ENCODE results near the gene GREM2. TPM values are rescaled to one million over a fixed set of nuclear protein-coding genes. Genes with fewer than 3 reads are reported as not detected.

The GREM2 gene
- total and polyA plus RNA-seq, 2 experiments from 2014 or later = 0.18 to 0.21 TPM

DNA sequence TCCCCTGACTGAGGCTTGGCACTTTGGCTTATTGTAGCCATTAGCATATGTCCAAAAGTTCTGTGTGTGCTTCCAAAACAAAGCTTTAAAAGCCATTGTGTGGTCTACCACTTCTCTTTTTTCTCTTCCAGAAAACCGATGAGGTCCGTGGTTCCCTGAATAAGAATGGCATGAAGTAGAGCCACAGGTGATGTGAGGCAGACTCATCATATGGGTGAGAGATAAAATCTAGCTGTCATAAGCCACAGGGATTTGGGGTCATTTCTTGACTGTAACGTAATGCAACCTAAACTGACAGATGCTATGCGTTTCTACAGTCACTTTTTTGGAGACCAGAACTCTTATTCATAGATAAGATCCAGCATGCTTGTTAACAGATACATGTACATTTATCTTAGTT is 7.0 kb upstream of the GREM2 start:
- no peaks in the 10 kb centered on the region for H3F3A ChIP-seq (replicated peaks; ENCODE audit: low read depth)
- TF ChIP-seq, protein P1, sequence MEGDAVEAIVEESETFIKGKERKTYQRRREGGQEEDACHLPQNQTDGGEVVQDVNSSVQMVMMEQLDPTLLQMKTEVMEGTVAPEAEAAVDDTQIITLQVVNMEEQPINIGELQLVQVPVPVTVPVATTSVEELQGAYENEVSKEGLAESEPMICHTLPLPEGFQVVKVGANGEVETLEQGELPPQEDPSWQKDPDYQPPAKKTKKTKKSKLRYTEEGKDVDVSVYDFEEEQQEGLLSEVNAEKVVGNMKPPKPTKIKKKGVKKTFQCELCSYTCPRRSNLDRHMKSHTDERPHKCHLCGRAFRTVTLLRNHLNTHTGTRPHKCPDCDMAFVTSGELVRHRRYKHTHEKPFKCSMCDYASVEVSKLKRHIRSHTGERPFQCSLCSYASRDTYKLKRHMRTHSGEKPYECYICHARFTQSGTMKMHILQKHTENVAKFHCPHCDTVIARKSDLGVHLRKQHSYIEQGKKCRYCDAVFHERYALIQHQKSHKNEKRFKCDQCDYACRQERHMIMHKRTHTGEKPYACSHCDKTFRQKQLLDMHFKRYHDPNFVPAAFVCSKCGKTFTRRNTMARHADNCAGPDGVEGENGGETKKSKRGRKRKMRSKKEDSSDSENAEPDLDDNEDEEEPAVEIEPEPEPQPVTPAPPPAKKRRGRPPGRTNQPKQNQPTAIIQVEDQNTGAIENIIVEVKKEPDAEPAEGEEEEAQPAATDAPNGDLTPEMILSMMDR (conservative IDR thresholded peaks at IDR 0.05; ENCODE audit: low read depth in 2 of 2) = no peak
- TF ChIP-seq, protein P2, sequence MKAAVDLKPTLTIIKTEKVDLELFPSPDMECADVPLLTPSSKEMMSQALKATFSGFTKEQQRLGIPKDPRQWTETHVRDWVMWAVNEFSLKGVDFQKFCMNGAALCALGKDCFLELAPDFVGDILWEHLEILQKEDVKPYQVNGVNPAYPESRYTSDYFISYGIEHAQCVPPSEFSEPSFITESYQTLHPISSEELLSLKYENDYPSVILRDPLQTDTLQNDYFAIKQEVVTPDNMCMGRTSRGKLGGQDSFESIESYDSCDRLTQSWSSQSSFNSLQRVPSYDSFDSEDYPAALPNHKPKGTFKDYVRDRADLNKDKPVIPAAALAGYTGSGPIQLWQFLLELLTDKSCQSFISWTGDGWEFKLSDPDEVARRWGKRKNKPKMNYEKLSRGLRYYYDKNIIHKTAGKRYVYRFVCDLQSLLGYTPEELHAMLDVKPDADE (IDR thresholded peaks at IDR 0.05) = no peak
- TF ChIP-seq CREB1 (CRISPR knock-in tag; IDR thresholded peaks at IDR 0.05; ENCODE audit: low read depth) (no peak), EZH2phosphoT487 (IDR thresholded peaks at IDR 0.05; ENCODE audit: unreplicated experiment) (no peak), NANOG (IDR thresholded peaks at IDR 0.05; ENCODE audit: borderline replicate concordance) (no peak), EZH2 (IDR thresholded peaks at IDR 0.05; ENCODE audit: low read depth, unreplicated experiment) (no peak), ZNF114 (CRISPR knock-in tag; IDR thresholded peaks at IDR 0.05) (no peak)
- TF ChIP-seq, protein P3, sequence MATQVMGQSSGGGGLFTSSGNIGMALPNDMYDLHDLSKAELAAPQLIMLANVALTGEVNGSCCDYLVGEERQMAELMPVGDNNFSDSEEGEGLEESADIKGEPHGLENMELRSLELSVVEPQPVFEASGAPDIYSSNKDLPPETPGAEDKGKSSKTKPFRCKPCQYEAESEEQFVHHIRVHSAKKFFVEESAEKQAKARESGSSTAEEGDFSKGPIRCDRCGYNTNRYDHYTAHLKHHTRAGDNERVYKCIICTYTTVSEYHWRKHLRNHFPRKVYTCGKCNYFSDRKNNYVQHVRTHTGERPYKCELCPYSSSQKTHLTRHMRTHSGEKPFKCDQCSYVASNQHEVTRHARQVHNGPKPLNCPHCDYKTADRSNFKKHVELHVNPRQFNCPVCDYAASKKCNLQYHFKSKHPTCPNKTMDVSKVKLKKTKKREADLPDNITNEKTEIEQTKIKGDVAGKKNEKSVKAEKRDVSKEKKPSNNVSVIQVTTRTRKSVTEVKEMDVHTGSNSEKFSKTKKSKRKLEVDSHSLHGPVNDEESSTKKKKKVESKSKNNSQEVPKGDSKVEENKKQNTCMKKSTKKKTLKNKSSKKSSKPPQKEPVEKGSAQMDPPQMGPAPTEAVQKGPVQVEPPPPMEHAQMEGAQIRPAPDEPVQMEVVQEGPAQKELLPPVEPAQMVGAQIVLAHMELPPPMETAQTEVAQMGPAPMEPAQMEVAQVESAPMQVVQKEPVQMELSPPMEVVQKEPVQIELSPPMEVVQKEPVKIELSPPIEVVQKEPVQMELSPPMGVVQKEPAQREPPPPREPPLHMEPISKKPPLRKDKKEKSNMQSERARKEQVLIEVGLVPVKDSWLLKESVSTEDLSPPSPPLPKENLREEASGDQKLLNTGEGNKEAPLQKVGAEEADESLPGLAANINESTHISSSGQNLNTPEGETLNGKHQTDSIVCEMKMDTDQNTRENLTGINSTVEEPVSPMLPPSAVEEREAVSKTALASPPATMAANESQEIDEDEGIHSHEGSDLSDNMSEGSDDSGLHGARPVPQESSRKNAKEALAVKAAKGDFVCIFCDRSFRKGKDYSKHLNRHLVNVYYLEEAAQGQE (IDR thresholded peaks at IDR 0.05; ENCODE audit: unreplicated experiment) = no peak
- no peak overlapping the region for H3K4me2 ChIP-seq
- no peak overlapping the region for H3K27ac Mint-ChIP-seq
- no peak overlapping the region for H3K4me3 ChIP-seq
- H3K4me1 ChIP-seq (ENCODE audit: insufficient read depth) = peaks cover 19% of the 10 kb centered on the region; the same call in 1 of the 2 replicates
- H3K9me3 Mint-ChIP-seq = no peaks in the 10 kb centered on the region
- no peaks in the 10 kb centered on the region for H3K79me2 ChIP-seq (replicated peaks; ENCODE audit: insufficient read depth)
- H4K20me1 ChIP-seq (replicated peaks; ENCODE audit: insufficient read depth) = no peaks in the 10 kb centered on the region
- ATAC-seq (no peak), DNase-seq (ENCODE audit: low spot score) (no peak)
- no peaks in the 10 kb centered on the region for H3K9me2 ChIP-seq (ENCODE audit: insufficient read depth)
- H3K36me3 Mint-ChIP-seq (ENCODE audit: low read depth) = no peaks in the 10 kb centered on the region
- no peaks in the 10 kb centered on the region for H3K27me3 ChIP-seq (ENCODE audit: insufficient read depth)
- H2AFZ ChIP-seq = no peak overlapping the region
- H3K4me3 Mint-ChIP-seq = no peak overlapping the region
- H3K4me1 Mint-ChIP-seq = peaks cover 4% of the 10 kb centered on the region
- no peaks in the 10 kb centered on the region for H3K36me3 ChIP-seq (ENCODE audit: insufficient read depth)
- no peak overlapping the region for H3K27ac ChIP-seq (ENCODE audit: low read depth)
- H3K27me3 Mint-ChIP-seq (ENCODE audit: insufficient read depth, low read depth, poor library complexity) = peaks cover 2% of the 10 kb centered on the region

- H3K36me3 ChIP-seq (ENCODE audit: insufficient read depth) = no peaks in the 10 kb centered on the region
- DNase-seq (ENCODE audit: low spot score) = no peak
- H3K27ac Mint-ChIP-seq = no peak overlapping the region
- no peaks in the 10 kb centered on the region for H3K36me3 Mint-ChIP-seq (ENCODE audit: low read depth)
- H3F3A ChIP-seq (replicated peaks; ENCODE audit: low read depth) = no peaks in the 10 kb centered on the region; the same call in 1 of the 2 replicates
- H3K4me1 Mint-ChIP-seq = peaks cover 29% of the 10 kb centered on the region
- H3K27ac ChIP-seq (ENCODE audit: low read depth) = no peak overlapping the region
- H3K9me3 Mint-ChIP-seq = no peaks in the 10 kb centered on the region; the same call in 2 of the 3 replicates
- no peaks in the 10 kb centered on the region for H3K9me2 ChIP-seq (ENCODE audit: insufficient read depth)
- peaks cover 11% of the 10 kb centered on the region for H3K27me3 Mint-ChIP-seq (ENCODE audit: insufficient read depth, low read depth, poor library complexity)
- no peaks in the 10 kb centered on the region for H3K79me2 ChIP-seq (replicated peaks; ENCODE audit: insufficient read depth)
- H3K27me3 ChIP-seq (ENCODE audit: insufficient read depth) = peaks cover 8% of the 10 kb centered on the region
- H4K20me1 ChIP-seq (replicated peaks; ENCODE audit: insufficient read depth) = no peaks in the 10 kb centered on the region
- no peak overlapping the region for H3K4me3 ChIP-seq
- peaks cover 36% of the 10 kb centered on the region for H3K4me1 ChIP-seq (ENCODE audit: insufficient read depth)
- H3K4me2 ChIP-seq = no peak overlapping the region
- ATAC-seq = no peak
- no peak overlapping the region for H3K4me3 Mint-ChIP-seq
- no peak overlapping the region for H2AFZ ChIP-seq
- TF ChIP-seq POLR2AphosphoS5 (IDR thresholded peaks at IDR 0.05; ENCODE audit: low read depth) = no peak
- no peak for TF ChIP-seq NANOG (IDR thresholded peaks at IDR 0.05; ENCODE audit: borderline replicate concordance)
- TF ChIP-seq, protein P2 (IDR thresholded peaks at IDR 0.05) = no peak
- TF ChIP-seq STAT1 (IDR thresholded peaks at IDR 0.05; ENCODE audit: unreplicated experiment) = no peak
- TF ChIP-seq CREB1 (CRISPR knock-in tag; IDR thresholded peaks at IDR 0.05; ENCODE audit: low read depth) = no peak
These were observed 4.1 kb upstream of the GREM2 start for GRCh38 chr1:240616018-240616417.
